HuH-7.5 (cell line): ENCODE results near the gene CHN2.

ENCODE experiments used
- DNase-seq: peaks from one replicate; pipeline ENCODE4 v3.0.0; 2011; ENCODE audit warnings: low spot score

The CHN2 gene

GRCh38 chr7:29364661-29365060, 170.1 kb downstream of the CHN2 start:
- DNase-seq, result no peak

- DNase-seq, result no peak
Observed at GRCh38 chr7:29365423-29365822, 170.8 kb downstream of the CHN2 start.

- DNase-seq, result no peak
Observed at GRCh38 chr7:29367784-29368183, 173.2 kb downstream of the CHN2 start.

GRCh38 chr7:29369909-29370488, 175.4 kb downstream of the CHN2 start:
- no peak for DNase-seq

GRCh38 chr7:29370531-29371314, 176.1 kb downstream of the CHN2 start:
- DNase-seq, result no peak

- DNase-seq, result no peak
Observed at GRCh38 chr7:29371472-29371871, 176.9 kb downstream of the CHN2 start.

- no peak for DNase-seq
Observed at GRCh38 chr7:29372351-29373090, 177.9 kb downstream of the CHN2 start.

GRCh38 chr7:29375641-29376562, 181.3 kb downstream of the CHN2 start:
- DNase-seq, result peak; percentile 19

- DNase-seq, result no peak
Observed at GRCh38 chr7:29377718-29378117, 183.1 kb downstream of the CHN2 start.

GRCh38 chr7:29379551-29379950, 185.0 kb downstream of the CHN2 start:
- no peak for DNase-seq

- DNase-seq, result no peak
Observed at GRCh38 chr7:29381206-29382094, 186.9 kb downstream of the CHN2 start.

GRCh38 chr7:29384277-29384676, 189.7 kb downstream of the CHN2 start:
- no peak for DNase-seq

GRCh38 chr7:29385214-29385814, 190.7 kb downstream of the CHN2 start:
- no peak for DNase-seq

- DNase-seq, result no peak
Observed at GRCh38 chr7:29386196-29386765, 191.7 kb downstream of the CHN2 start.

- no peak for DNase-seq
Observed at GRCh38 chr7:29391262-29391661, 196.7 kb downstream of the CHN2 start.

- DNase-seq, result no peak
Observed at GRCh38 chr7:29394321-29394720, 199.7 kb downstream of the CHN2 start.

- no peak for DNase-seq
Observed at GRCh38 chr7:29396563-29396962, 202.0 kb downstream of the CHN2 start.

GRCh38 chr7:29397398-29397797, 202.8 kb downstream of the CHN2 start:
- DNase-seq, result no peak

- no peak for DNase-seq
Observed at GRCh38 chr7:29398011-29398410, 203.4 kb downstream of the CHN2 start.

GRCh38 chr7:29400437-29400836, 205.9 kb downstream of the CHN2 start:
- DNase-seq, result no peak
